Neural cell (in vitro differentiated cells): ENCODE measurements around the gene NCAPH2. TPM values are rescaled to one million over a fixed set of nuclear protein-coding genes. Genes with fewer than 3 reads are reported as not detected.

ENCODE experiments used
- H2AFZ ChIP-seq: fragments of 200-600, 300-800 bp; sonication (generic), shearing (Covaris generic); 2 replicates; pipeline ENCODE4 v1.6.0; 2014; ENCODE audit warnings: low read depth, mild to moderate bottlenecking, antibody characterized with exemption, low read length, moderate library complexity
- H3F3A ChIP-seq: fragments of 200-600 bp; shearing (Covaris generic); 2 replicates; pipeline ENCODE4 v1.6.1; 2016; ENCODE audit warnings: mild to moderate bottlenecking, moderate library complexity, mixed read lengths, antibody characterized with exemption, low read length; ENCODE audit not compliant: insufficient read depth, poor library complexity, severe bottlenecking
- H3K27ac ChIP-seq: fragments of 200-600, 300-800 bp; sonication (generic), shearing (Covaris generic); 2 replicates; pipeline ENCODE4 v1.5.1; 2014; ENCODE audit warnings: mild to moderate bottlenecking, low read length, moderate library complexity
- H3K27me3 ChIP-seq: fragments of 300-800, 200-600 bp; sonication (generic), shearing (Covaris generic); 2 replicates; pipeline ENCODE4 v1.6.0; 2014; ENCODE audit warnings: mild to moderate bottlenecking, low read depth, low read length, moderate library complexity; ENCODE audit not compliant: insufficient read depth
- H3K36me3 ChIP-seq: fragments of 300-800, 200-600 bp; sonication (generic), shearing (Covaris generic); 2 replicates; pipeline ENCODE4 v1.5.1; 2014; ENCODE audit warnings: mild to moderate bottlenecking, antibody characterized with exemption, low read length, moderate library complexity; ENCODE audit not compliant: insufficient read depth
- H3K4me2 ChIP-seq: fragments of 300-800, 200-600 bp; sonication (generic), shearing (Covaris generic); 2 replicates; pipeline ENCODE4 v1.6.0; 2014; ENCODE audit warnings: mild to moderate bottlenecking, low read length
- H3K4me3 ChIP-seq: fragments of 300-800, 200-600 bp; sonication (generic), shearing (Covaris generic); 2 replicates; pipeline ENCODE4 v1.5.1; 2014; ENCODE audit warnings: mild to moderate bottlenecking, low read length, moderate library complexity
- H3K79me2 ChIP-seq: fragments of 200-600 bp; shearing (Covaris generic); replicated peaks from 2 replicates; pipeline ENCODE4 v1.6.0; 2014; ENCODE audit warnings: mild to moderate bottlenecking, low read length, moderate library complexity; ENCODE audit not compliant: insufficient read depth
- H3K9ac ChIP-seq: fragments of 300-800, 200-600 bp; sonication (generic), shearing (Covaris generic); 2 replicates; pipeline ENCODE4 v1.6.1; 2016; ENCODE audit warnings: mild to moderate bottlenecking, low read length, mixed read lengths
- H3K9me2 ChIP-seq: fragments of 200-600 bp; shearing (Covaris generic); 2 replicates; pipeline ENCODE4 v1.6.1; 2016; ENCODE audit warnings: mild to moderate bottlenecking, low read length, mixed read lengths; ENCODE audit not compliant: insufficient read depth
- H3K9me3 ChIP-seq: fragments of 200-600, 300-800 bp; sonication (generic), shearing (Covaris generic); 2 replicates; pipeline ENCODE4 v1.6.1; 2016; ENCODE audit warnings: mild to moderate bottlenecking, mixed run types, low read length, moderate library complexity, mixed read lengths
- H4K20me1 ChIP-seq: fragments of 200-600 bp; shearing (Covaris generic); 2 replicates; pipeline ENCODE4 v1.6.1; 2016; ENCODE audit warnings: mild to moderate bottlenecking, mixed run types; ENCODE audit not compliant: insufficient read depth
- EP300 ChIP-seq: fragments of 450-650 bp; conservative IDR thresholded peaks from 2 replicates; pipeline ENCODE4 v1.6.1; 2014; ENCODE audit warnings: antibody characterized with exemption, mild to moderate bottlenecking, moderate library complexity; ENCODE audit not compliant: poor library complexity, severe bottlenecking
- EZH2 ChIP-seq: fragments of 200-600, 300-800 bp; shearing (Covaris generic), sonication (generic); IDR thresholded peaks from 2 replicates; pipeline ENCODE4 v1.6.1; 2014; ENCODE audit warnings: antibody characterized with exemption, low read length, borderline replicate concordance, mild to moderate bottlenecking; ENCODE audit not compliant: insufficient read depth, poor library complexity, severe bottlenecking
- MXI1 ChIP-seq: fragments of 450-650 bp; conservative IDR thresholded peaks from 2 replicates; pipeline ENCODE4 v1.6.1; 2014; ENCODE audit warnings: antibody characterized with exemption, mild to moderate bottlenecking; ENCODE audit not compliant: poor library complexity, severe bottlenecking
- POLR2AphosphoS5 ChIP-seq: IDR thresholded peaks from 2 replicates; pipeline ENCODE4 v1.6.1; 2012
- RAD21 ChIP-seq: fragments of 450-650 bp; conservative IDR thresholded peaks from 2 replicates; pipeline ENCODE4 v1.6.1; 2014; ENCODE audit warnings: antibody characterized with exemption, mild to moderate bottlenecking, moderate library complexity
- SMC3 ChIP-seq: fragments of 450-650 bp; conservative IDR thresholded peaks from 2 replicates; pipeline ENCODE4 v1.6.1; 2014; ENCODE audit warnings: antibody characterized with exemption, mild to moderate bottlenecking, moderate library complexity; ENCODE audit not compliant: poor library complexity
- TAF1 ChIP-seq: IDR thresholded peaks from 2 replicates; pipeline ENCODE4 v1.6.1; 2012; ENCODE audit warnings: low read depth
- polyA plus RNA-seq: library from polyadenylated mRNA; depleted of rRNA; stranded (reverse); fragments of >200 nt; gene quantifications from 2 replicates; pipeline ENCODE4 v1.2.3, GENCODE V29; 2014
- TF ChIP-seq, protein P1 (sequence below): IDR thresholded peaks from 2 replicates; pipeline ENCODE4 v1.6.1; 2012; ENCODE audit warnings: borderline replicate concordance
- TF ChIP-seq, protein P2 (sequence below): fragments of 450-650 bp; IDR thresholded peaks from 2 replicates; pipeline ENCODE4 v1.5.1; 2014; ENCODE audit warnings: antibody characterized with exemption, mild to moderate bottlenecking, moderate library complexity; ENCODE audit not compliant: poor library complexity, severe bottlenecking

Gene NCAPH2
- polyA plus RNA-seq, 1 donor from 2014 or later, result 81.1 TPM

DNA sequence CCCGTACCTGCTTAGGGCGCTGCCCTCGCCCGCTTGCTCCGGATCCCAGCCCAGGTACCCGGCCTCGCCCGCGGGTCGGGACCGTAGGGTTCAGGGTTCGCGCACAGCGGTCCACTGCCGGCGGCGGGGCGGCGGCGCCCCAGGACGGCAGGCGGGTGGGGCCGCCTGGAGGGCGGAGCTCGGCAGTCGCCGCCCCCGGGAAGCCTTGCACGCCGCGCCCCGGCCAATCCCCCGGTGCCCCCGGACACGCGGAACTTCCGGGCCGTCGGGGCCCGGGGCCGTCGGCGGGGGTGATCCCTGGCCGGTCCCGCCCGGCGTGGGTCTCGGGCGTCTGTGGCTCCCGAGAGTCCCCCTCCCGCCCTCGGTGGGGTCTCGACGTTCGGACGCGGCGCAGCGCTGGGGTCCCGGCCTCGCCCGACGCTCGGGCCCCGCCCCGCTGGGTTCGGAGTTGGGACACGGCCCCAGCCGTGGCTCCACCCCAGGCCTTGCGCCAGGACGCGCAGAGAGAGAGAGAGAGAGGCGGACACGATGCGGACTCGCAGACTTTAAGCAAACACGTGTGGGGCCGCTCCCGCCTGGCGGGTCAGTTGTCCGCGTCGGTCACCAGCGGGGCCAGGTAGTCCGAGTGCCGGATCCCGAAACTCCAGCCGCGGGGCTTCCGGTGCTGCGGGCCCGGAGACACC is 22.0 kb downstream of the NCAPH2 start, which contains the start of gene TYMP:
TYMP (minus strand) TSS at position 116 of the 683 bp plus-strand sequence. CDS start 303 bp downstream, outside the sequence.
- Histone ChIP-seq H3K27me3 (peaks cover 34% of the 10 kb centered on the region), H2AFZ (no peak within 1 kb of the TSS)
- TF ChIP-seq TAF1 (no peak), EP300 (no peak), SMC3 (no peak)
- TF ChIP-seq, protein P1, sequence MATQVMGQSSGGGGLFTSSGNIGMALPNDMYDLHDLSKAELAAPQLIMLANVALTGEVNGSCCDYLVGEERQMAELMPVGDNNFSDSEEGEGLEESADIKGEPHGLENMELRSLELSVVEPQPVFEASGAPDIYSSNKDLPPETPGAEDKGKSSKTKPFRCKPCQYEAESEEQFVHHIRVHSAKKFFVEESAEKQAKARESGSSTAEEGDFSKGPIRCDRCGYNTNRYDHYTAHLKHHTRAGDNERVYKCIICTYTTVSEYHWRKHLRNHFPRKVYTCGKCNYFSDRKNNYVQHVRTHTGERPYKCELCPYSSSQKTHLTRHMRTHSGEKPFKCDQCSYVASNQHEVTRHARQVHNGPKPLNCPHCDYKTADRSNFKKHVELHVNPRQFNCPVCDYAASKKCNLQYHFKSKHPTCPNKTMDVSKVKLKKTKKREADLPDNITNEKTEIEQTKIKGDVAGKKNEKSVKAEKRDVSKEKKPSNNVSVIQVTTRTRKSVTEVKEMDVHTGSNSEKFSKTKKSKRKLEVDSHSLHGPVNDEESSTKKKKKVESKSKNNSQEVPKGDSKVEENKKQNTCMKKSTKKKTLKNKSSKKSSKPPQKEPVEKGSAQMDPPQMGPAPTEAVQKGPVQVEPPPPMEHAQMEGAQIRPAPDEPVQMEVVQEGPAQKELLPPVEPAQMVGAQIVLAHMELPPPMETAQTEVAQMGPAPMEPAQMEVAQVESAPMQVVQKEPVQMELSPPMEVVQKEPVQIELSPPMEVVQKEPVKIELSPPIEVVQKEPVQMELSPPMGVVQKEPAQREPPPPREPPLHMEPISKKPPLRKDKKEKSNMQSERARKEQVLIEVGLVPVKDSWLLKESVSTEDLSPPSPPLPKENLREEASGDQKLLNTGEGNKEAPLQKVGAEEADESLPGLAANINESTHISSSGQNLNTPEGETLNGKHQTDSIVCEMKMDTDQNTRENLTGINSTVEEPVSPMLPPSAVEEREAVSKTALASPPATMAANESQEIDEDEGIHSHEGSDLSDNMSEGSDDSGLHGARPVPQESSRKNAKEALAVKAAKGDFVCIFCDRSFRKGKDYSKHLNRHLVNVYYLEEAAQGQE, result no peak
- TF ChIP-seq, protein P2, sequence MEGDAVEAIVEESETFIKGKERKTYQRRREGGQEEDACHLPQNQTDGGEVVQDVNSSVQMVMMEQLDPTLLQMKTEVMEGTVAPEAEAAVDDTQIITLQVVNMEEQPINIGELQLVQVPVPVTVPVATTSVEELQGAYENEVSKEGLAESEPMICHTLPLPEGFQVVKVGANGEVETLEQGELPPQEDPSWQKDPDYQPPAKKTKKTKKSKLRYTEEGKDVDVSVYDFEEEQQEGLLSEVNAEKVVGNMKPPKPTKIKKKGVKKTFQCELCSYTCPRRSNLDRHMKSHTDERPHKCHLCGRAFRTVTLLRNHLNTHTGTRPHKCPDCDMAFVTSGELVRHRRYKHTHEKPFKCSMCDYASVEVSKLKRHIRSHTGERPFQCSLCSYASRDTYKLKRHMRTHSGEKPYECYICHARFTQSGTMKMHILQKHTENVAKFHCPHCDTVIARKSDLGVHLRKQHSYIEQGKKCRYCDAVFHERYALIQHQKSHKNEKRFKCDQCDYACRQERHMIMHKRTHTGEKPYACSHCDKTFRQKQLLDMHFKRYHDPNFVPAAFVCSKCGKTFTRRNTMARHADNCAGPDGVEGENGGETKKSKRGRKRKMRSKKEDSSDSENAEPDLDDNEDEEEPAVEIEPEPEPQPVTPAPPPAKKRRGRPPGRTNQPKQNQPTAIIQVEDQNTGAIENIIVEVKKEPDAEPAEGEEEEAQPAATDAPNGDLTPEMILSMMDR, result no peak

GRCh38 chr22:50530580-50530876 is 22.5 kb downstream of the NCAPH2 start:
- no peaks in the 10 kb centered on the region for H3K79me2 ChIP-seq
- H4K20me1 ChIP-seq, result no peaks in the 10 kb centered on the region
- H3K9ac ChIP-seq, result no peak overlapping the region
- H3K27ac ChIP-seq, result no peak overlapping the region
- H3F3A ChIP-seq, result no peaks in the 10 kb centered on the region
- no peaks in the 10 kb centered on the region for H3K9me3 ChIP-seq
- no peaks in the 10 kb centered on the region for H3K36me3 ChIP-seq
- no peak overlapping the region for H3K4me2 ChIP-seq
- no peaks in the 10 kb centered on the region for H3K9me2 ChIP-seq
- H3K4me3 ChIP-seq, result peak overlapping the region; percentile 57
- peaks cover 34% of the 10 kb centered on the region for H3K27me3 ChIP-seq
- no peak for TF ChIP-seq EP300
- no peak for TF ChIP-seq POLR2AphosphoS5
- TF ChIP-seq, protein P2, result no peak
- TF ChIP-seq TAF1, result no peak
- TF ChIP-seq EZH2, result no peak
- TF ChIP-seq, protein P1, result no peak
- TF ChIP-seq SMC3, result no peak
- TF ChIP-seq MXI1, result no peak
- TF ChIP-seq RAD21, result no peak
- no peak overlapping the region for H2AFZ ChIP-seq

More for the DNA sequence above, 22.0 kb downstream of the NCAPH2 start, which contains the start of gene TYMP:
- Histone ChIP-seq H3K4me3 (peak within 1 kb of the TSS; percentile 57), H3K9me3 (no peaks in the 10 kb centered on the region), H3F3A (no peaks in the 10 kb centered on the region), H3K4me2 (no peak within 1 kb of the TSS), H3K9ac (no peak within 1 kb of the TSS), H3K36me3 (no peaks in the 10 kb centered on the region), H3K79me2 (no peaks in the 10 kb centered on the region), H3K9me2 (no peaks in the 10 kb centered on the region), H4K20me1 (no peaks in the 10 kb centered on the region), H3K27ac (no peak within 1 kb of the TSS)
